ENCODE data around the gene NDUFV2. TPM values are rescaled to one million over a fixed set of nuclear protein-coding genes. Genes with fewer than 3 reads are reported as not detected.
"Not testable (repeated sequence)": the region's sequence is repeated elsewhere in the genome, so short reads cannot be mapped to it uniquely, and the experiment has no call there.

The NDUFV2 gene
- total RNA-seq, 1 experiment from 2014 or later, result 92.5 TPM

- no peak for DNase-seq (ENCODE audit: low read depth)
Measured at GRCh38 chr18:9090578-9090977, 11.9 kb upstream of the NDUFV2 start.

DNA sequence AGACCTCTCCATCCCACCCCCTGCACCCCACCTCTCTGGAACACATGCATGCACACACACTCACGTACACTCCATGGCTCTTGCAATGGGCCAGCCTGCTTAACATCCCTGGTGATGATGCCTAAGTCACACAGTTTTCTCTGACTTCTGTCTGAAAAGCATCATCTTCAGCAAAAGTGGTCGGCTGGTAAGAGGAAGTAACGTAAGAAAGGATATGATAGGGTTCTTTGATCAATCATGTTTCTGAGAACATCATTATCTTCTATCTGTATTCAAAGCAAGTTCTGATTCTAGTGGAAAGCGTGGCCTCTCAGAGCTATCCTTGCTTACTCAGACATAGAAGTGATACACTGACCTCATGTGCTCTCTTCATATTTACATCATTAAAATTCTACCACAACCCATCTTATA lies 11.4 kb upstream of the NDUFV2 start:
- DNase-seq (ENCODE audit: low read depth), result no peak

DNA sequence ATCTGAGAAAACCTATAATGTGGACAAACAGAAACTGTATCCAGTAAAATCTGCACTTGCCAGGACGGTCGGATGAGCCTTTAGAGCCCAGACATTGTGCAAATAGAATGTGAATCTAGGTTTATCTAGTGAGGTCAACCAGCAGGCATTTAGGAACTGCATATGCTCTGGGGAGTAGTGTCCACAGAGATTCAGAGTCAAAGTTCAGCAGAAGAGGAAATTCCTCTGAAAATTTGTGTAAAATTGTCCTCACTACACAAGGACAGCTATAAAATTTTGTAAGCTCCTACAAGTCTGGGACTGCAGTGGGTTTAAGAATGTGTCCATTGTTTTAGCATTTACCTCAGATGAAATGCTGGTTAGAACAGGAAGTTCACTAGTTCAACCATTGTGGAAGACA lies 9.8 kb upstream of the NDUFV2 start:
- DNase-seq (ENCODE audit: low read depth), result no peak

- DNase-seq (ENCODE audit: low read depth), result not testable (repeated sequence)
Measured at GRCh38 chr18:9093109-9093508, 9.4 kb upstream of the NDUFV2 start.

GRCh38 chr18:9094307-9095226 lies 7.9 kb upstream of the NDUFV2 start:
- DNase-seq (ENCODE audit: low read depth), result no peak

DNA sequence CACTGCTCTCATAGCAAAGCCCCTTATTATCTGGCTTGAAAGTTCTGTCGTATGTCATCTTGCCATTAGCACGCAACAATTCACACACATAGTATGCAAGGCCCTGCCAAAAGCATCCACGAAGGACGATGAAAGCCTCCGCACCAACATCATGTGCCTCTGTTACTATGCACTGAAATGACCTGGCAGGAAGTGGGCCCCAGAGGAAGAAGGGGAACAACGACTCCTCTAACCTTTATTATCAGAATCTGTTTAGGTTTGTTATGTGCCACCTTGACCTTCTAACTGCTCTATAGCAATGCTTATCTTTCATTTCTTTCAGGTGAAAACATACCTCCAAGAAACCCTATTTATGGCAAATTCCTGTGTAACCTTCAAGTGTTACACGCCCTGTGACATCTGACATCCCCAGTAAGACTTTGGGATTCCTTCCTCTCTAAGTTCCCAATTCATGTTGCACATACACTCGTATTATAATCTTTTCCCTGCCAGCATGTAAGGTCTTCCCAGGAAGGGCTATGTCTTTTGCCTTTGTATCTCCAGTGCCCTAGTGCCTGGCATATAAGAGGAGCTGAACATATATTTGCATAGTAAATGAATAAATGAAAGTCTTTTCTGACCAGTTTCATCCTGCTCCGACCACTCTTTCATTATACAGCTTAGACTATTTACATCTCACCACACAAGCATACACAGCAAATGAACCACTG lies 7.0 kb upstream of the NDUFV2 start:
- no peak for DNase-seq (ENCODE audit: low read depth)

GRCh38 chr18:9096007-9096371 lies 6.5 kb upstream of the NDUFV2 start:
- no peak for DNase-seq (ENCODE audit: low read depth)

DNA sequence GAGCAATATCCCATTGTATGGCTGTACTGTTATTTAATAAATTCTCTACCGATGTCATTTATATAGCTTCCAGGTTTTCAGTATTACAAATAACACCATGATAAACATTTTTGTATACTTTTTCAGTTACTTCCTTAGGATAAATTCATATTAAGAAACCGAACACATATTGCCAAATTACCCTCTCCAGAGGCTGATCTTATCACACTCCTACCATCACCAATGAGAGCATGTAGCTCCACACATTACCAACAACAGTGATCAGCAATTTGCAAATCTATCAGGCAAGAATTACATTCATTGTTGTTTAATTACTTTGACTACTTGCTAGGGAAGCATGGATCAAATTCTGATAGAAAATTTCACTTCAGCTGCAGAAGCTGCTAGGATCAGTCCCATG lies 5.8 kb upstream of the NDUFV2 start:
- DNase-seq (ENCODE audit: low read depth), result no peak

- DNase-seq (ENCODE audit: low read depth), result no peak
Measured at GRCh38 chr18:9097349-9097748, 5.2 kb upstream of the NDUFV2 start.

DNA sequence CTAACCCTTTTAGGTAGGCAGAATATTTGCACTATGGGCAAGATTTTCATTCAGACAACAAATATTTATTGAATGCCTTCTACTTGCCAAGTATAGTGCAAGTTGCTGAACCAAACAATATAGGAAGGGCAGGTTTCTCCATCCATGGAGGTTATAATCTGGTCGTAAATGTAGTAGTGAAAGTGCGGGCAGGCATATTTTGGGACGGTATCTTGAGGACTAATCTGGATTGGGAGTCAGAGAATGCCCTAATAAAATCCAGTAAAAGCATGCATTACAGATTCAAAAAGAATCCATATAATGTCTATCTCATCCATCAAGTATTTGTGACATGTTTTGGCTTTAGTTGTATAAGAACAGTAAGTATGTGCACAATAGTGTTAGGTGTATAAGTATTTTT lies 1.7 kb upstream of the NDUFV2 start:
- no peak for DNase-seq (ENCODE audit: low read depth)

DNA sequence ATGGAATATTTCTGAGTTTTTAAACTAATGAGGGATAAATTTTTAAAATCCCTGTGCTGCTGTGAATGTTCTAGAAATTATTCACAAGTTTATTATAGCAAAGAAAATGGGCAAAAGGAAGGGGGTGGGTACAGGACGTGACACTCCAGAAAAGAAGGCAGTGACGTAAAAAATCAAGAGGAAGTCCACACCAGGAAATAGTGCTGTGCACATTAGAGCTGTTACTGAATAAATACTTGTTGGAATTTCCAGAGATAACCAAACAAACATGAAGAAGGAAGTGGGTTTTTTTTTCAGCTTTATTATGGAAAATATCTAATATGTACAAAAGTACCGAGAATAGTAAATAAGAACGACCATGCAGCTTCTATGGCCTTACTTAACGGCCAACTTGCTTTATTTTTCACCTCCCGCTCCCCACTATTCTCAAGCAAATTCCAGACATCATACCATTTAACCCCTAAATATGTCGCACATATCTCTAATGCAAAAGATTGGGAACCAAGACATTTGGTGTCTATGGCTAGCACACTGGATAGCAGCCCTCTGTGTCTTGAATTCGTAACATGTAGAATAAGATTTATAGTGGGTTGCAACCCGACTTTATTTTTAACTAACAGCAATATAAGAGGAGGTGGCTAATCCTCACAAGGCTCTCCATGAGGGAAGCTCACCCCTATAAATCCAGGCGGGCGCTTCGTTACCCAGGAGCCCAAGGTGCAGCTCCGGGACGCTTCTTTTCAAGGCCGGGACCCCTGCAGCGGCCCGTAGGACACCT lies 580 bp upstream of the NDUFV2 start:
- DNase-seq (ENCODE audit: low read depth), result peak; percentile 8

- DNase-seq (ENCODE audit: low read depth), result no peak
Measured at GRCh38 chr18:9103376-9103873, 926 bp downstream of the NDUFV2 start.

- no peak for DNase-seq (ENCODE audit: low read depth)
Measured at GRCh38 chr18:9104244-9104901, 1.9 kb downstream of the NDUFV2 start.

DNA sequence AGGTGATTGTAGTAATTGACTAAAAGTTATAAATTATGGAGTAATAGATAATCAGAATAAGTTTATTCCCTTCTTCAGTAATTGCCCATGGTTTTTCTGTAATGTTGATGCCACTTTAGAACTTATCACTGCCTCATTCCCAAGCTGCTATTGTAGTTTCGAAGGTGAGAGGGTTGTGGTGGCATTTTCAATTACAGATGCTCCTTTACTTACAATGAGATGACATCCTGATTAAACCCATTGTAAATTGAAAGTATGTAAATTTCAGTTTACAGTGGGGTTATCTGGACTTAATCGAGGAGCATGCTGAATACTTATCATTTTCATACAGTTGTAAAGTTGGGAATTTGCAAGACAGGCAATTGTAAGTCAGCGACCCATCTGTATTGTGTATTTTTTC lies 2.9 kb downstream of the NDUFV2 start:
- DNase-seq (ENCODE audit: low read depth), result no peak

GRCh38 chr18:9106094-9106493 lies 3.6 kb downstream of the NDUFV2 start:
- no peak for DNase-seq (ENCODE audit: low read depth)

DNA sequence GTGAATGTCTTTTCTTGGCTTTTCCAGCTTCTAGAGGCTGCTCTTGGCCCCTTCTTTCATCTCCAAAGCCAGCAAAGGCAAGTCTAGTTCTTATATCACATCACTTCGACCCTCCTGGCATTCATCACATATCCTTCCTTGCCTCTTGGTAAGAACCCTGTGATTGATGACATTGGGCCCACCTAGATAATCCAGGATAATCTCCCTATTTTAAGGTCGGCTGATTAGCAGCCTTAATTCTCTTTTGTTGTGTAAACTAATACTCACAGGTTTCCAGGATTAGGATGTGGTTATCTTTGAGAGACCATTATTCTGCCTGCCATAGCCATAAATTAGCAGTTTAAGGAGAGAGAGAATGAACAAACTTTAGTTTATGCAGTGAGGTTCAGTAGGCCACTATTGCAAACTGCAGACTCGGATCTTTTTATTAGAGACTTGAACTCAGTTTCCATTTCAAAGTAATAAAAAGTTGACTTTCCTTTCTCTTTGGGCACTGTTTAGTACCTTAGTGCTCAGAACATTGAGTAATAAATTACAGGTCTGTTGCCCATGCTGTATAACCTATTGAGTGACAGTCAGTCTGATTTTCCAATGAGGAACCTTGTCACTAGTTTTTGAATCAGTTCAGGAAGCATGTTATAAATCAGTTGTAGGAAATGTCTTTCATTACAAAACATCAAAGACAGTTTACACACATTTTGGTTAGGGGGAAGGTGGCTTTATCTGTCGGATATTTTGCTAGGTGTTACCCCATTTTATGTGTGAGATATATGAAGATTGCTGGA lies 4.5 kb downstream of the NDUFV2 start:
- DNase-seq (ENCODE audit: low read depth), result no peak

- DNase-seq (ENCODE audit: low read depth), result no peak
Measured at GRCh38 chr18:9108911-9109310, 6.4 kb downstream of the NDUFV2 start.

DNA sequence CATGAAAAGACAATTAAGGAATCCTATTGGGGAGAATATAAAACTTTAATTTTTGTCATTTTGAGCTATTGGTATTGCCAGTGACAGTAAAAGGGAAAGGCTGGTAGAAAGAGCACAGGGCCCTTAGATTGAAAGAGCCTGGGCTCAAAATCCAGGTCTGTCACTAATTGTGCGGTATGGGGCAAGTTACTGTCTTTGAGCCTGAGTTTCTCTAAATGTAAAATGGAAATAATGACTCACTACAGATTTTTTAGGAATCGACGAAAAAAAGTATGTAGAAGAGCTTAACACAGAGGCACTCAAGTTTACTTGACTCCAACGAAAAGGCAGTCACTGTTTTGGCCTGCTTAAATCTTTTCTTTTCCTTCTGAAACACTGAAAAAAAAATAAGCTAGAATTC lies 7.0 kb downstream of the NDUFV2 start:
- no peak for DNase-seq (ENCODE audit: low read depth)

DNA sequence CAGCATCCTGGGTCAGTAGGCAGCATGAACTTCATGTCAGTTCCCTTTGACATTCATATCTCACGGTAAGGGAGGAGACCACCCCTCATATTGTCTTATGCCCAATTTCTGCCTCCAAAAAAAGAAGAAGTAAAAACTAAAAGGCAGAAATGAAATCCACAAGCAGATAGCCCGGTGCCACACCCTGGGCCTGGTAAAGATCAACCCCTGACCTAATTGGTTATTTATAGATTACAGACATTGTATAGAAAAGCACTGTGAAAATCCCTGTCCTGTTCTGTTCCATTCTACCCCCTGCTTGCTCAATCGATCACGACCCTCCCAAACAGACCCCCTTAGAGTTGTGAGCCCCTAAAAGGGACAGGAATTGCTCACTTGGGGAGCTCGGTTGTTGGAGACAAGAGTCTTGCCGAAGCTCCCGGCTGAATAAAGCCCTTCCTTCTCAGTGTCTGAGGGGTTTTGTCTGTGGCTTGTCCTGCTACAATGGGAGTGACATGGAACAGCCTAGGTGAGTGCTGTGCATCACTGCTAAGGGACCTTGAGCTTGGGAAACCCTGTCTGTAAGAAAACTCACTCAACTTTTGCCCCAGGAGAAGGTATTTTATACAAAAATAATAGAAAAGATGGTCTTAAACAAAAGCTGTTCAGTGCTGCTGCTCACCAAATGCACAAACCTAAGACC lies 11.1 kb downstream of the NDUFV2 start:
- no peak for DNase-seq (ENCODE audit: low read depth)

- DNase-seq (ENCODE audit: low read depth), result no peak
Measured at GRCh38 chr18:9115984-9116383, 13.5 kb downstream of the NDUFV2 start.
